Mesenteric fat pad (tissue), 1 donor: ENCODE data around the gene MRM1. TPM values are rescaled to one million over a fixed set of nuclear protein-coding genes. Genes with fewer than 3 reads are reported as not detected.

Experiments used
- DNase-seq: peaks from one replicate; pipeline ENCODE4 v3.0.0-alpha.2; 2020; ENCODE audit warnings: low spot score
- total RNA-seq: library from RNA; stranded (reverse); fragmentation: NEBNext Ultra II Directional; extraction: Animal tissue kit (Norgen Biotek cat#: 25700); gene quantifications from one replicate; pipeline ENCODE4 v1.2.1, GENCODE V29; 2021
- donor health status: DM: yes; HTN: yes; CAD: no.

The MRM1 gene
- total RNA-seq, 1 donor from 2014 or later = 4.1 TPM

DNA sequence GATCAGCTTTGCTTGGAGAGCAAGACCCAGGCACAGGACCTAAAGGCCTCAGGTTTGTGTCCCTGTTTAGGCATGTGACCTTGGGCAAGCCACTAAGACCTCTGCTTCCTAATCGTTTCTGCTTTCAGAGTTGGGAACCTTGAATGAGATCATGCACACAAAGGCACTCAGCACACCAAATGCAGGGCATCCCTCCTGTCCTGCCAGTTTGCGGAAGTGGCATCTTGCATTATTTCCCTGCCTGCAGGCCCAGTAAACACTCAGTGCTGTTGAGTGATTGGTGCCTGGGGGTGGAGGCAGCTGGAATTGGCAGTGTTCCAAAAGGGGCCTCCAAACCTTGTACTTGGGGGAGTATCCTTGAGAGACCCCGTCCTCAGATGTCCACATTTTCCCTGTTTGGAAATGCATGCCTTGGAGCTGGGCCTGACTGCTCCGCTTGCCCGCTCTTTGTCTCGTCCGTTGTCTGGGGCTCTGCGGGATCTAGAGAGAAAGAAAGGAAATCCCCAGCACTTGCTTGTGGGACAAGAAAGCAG is 28.7 kb downstream of the MRM1 start:
- no peak for DNase-seq

DNA sequence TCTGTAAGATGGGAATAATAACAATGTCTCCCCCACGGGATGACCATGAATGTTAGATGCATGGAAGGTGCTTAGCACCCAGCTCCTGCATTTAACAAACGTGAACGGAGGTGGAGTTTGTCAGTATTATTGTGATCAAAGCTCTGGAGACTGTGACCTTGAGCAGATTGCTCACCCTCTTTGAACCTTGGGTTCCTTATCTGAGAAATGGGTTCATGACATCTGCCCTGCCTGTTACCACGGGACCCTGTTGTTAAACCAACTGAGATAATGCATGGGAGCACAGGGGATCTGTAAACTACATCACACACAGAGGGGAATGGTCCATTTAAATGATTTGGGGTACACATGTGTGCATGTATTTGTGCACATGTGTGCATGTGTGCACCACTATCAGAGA is 29.6 kb downstream of the MRM1 start:
- DNase-seq = no peak

DNA sequence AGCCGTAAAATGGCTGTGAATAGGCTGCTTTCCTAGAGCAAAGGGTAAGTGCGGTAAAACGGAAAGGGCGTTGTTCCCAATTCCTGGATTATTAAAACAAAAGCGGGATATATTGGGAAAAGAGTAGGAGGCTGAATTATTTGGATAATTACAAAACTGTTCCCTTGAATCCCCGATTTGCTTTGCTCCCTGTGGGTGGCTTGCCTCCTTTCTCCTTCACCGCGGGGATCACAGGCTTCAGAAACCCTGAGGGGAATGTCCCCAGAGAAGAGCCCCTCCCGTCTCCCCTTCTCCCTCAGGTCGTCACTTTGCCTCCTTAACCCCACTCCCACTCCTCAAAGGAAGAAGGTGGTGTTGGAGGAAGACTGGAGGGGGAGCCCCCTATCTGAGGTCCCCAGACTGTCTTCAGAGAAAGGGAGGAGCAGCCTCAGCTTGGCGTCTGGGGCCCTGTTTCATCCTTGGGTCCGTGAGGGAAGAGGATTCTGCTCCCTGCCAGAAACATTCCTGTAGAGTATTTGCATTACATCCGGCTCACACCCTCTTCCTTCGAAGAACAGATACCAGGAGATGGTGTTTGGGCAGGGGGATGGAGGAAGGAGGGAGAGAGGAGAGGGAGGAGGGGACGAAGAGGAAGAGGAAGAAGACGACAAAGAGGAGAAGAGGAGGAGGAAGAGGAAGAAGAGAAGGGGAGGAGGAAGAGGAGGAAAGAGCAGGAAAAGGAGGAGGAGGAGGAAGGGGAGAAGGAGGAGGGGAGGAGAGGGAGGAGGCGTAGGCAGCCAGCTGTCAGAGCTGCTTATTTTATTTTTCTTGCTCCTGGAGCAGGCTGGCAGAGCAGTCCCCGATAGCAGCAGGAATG is 31.8 kb downstream of the MRM1 start:
- no peak for DNase-seq

DNA sequence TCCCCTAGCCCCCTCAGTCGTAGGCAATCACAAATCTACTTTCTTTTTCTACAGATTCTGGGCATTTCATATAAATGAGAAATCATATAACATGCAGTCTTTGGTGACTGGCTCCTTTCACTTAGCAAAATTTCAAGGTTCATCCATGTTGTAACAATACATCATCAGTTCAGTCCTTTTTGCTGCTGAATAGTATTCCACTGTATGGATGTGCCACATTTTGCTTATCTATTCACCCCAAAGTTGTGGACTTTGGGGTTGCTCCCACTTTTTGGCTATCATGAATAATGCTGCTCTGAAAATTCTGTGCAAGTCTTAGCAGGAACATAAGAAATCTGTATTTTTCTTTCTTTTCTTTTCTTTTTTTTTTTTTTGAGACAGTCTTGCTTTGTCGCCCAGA is 39.0 kb downstream of the MRM1 start:
- no peak for DNase-seq

DNA sequence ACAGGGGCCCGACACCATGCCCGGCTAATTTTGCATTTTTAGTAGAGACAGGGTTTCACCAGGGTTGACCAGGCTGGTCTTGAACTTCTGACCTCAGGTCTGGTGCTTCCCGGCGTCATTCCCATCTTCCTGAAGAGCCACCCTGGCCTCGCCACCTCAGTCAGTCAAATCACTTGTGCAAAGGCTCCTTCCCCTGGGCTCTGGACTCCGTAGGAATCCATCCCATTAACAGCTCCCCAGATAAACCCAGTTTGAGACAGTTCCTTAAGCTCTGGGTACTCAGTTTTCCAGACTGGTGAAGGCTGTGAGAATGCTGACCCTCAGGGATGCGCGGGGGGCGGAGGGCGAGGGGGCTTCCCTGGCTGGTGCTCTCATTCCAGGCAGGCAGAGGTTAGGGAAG is 39.5 kb downstream of the MRM1 start:
- no peak for DNase-seq

DNA sequence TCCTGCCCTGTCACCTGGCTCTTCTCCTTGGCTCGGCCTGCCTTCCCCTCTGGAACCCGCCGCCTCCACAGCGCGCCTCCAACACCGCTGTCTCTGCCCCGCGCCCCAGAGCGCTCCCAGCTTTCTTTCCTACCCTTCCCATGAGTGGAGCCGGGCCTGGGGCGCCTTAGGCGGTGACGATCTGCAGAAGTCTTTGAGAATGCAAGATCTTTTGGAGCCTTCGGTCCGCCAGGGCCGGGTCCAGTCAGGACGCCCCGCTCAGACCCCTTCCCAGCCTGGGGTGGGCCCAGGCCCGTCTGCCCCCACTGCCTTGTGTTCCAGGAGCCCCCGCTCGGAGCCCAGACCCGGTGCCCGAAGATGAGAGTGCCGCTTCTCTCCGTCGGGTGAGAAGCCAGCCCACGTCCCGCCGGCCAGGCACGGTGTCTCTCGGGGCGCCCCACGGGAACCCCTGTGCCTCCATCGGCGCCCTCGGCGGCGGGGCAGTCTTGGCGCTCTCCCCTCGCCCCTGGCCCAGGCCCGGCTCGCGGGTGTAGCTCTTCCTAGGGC is 40.0 kb downstream of the MRM1 start:
- no peak for DNase-seq

DNA sequence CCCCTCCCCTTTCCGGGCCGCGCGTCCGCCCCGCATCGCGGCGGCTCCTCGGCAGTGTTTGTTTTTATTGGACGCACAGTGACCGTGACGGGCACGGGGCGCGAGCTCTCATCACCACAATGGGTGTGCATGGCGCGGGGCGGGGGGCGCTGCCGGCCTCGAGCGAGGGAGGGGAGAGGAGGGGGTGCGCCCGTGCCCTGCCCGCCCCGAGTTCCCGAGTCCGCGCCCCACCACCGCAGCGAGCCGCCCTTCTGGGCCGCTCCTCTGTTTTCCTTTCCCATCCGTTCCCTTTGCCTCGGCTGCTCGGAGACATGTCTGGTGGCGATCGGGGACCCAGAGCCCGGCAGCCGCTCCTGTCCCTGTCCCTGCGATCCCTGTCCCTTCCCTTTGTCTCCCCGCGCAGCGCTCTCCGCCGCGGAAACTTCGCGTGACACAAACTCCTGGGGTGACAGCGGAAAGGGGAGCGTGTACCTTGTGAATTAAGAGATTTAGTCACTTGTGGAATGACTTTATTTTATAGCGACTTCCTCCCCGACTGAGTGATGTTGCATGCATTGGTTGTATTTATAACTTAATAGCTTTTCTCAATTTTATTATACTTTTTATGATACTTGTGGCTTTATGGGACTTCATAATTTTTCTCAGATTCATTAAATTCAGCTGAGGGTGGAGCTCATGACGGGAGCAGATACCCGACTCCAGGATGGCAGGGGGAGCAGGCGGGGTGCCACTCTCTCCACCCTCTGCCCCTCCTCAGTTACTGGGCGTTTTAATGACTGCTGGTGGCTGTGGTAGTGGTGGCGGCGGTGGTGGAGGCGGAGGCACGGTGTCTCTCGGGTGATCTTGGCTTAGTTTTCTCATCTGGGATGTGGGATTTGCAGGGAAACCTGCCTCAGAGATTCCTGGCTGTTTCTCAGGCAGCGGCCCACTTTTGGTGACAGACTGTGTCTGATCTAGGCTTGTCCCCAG is 40.8 kb downstream of the MRM1 start:
- no peak for DNase-seq

DNA sequence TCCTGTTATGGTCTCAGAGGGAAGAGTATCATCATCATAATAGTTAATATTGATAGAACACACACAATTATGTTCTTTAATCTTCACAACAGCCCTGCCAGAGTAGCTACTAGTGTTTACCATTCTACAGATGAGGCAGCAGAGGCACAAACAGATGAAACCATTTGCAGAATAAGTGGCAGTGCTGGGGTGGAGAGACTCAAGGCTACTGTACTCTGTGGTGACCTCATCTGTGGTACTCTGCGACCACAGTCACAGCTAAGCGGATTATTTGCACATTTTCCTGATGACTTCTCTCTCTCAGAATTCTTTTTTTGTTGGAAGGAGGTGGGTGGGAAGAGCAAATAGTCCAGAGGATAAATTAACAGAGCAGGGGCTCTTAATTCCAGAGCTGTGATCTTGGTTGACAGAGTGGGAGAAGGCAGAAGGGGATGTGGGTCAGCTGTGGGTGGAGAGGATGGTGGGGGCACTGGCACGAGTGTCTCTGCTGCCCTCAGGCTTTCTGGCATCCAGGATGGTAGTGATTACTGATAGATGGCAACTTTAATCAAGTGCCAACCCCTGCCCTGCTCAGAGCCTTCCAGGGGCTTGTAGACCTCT is 41.8 kb downstream of the MRM1 start:
- no peak for DNase-seq

DNA sequence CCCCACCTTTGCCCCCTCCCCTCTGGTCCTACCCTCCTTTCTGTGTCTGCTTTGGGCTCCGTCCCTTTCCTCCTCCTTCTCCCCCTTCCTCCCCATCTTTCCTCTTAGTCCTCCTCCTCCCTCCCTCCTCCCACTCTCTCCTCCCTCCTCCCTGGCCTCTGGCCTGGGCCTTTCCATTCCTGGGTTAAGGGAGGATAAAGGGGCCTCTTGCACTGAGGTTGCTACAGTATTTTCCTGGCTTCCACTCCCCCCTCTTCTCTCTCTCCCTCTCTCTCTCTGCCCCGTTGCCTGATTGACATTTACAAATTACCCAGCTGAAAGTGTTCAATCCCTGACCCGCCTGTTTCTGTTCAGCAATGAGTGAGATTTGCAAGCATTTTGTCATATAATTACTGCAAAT is 44.0 kb downstream of the MRM1 start:
- no peak for DNase-seq

DNA sequence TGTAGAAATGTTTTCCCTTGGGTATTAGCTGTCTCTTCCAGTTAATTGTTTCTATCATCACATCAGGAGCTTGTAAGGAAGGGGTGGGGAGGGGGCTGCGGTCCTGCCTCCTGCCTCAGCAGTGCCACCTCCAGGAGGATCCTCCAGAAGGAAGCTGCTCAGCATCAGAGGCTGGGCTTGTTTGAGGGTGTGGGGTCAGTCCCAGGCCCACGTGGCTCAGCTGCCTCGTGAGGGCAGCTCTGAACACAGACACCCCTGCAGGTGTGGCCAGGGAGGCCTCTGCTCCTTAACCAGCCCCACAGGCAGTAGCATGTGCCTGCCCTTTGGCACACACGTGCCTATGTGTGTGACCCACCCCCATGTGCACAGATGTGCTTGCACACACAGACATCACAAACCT is 46.3 kb downstream of the MRM1 start:
- DNase-seq = no peak

DNA sequence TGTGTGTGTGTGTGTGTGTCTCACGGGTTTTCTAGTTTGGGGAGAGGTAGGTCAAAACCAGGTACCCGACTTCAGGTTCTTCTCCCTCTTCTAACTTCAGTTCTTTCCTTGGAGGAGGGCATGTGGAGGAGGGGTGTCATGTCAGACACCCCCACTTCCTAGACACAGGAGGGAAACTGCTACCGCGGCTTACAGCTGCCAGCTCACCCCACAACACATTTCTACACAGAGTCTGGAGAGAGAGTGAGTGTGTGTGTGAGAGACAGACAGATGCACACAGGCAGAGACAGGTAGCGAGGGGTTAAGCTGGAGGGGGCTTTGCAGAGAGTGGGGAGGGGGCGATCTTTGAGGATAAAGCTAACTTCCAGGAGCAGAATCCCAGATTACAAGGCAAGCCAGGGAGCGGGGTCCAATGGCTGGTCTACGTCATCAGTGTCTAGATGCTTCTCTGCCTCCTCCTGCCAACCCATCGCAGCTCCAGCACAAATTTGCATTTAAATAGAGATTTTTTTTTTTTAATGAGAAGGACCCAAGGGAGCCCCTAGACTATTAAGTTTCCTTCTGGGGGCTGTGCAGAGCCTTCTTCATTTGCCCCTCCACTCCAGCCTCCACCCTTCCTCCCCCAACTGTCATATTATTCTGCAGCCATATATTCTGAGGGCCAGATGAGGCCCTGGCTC is 48.9 kb downstream of the MRM1 start:
- no peak for DNase-seq

DNA sequence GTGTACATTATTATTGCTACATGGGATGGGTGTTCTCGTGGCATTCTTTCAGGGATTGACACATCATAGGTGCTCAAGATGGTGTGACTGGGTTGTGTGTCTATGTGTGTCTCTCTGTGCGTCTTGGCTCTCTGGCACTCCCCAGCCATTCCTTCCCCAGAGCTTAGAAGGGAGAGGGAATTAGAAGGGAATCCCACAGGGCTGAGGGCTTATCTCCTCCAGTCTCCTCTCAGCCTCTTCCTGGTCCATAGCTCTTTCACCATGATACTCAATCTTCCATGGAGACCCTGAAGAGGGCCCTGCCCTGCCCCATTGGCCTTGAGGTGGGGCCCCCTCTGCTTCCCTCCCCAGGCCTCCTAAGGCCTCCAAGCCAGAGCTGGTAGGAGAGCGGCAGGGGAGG is 52.0 kb downstream of the MRM1 start:
- no peak for DNase-seq

DNA sequence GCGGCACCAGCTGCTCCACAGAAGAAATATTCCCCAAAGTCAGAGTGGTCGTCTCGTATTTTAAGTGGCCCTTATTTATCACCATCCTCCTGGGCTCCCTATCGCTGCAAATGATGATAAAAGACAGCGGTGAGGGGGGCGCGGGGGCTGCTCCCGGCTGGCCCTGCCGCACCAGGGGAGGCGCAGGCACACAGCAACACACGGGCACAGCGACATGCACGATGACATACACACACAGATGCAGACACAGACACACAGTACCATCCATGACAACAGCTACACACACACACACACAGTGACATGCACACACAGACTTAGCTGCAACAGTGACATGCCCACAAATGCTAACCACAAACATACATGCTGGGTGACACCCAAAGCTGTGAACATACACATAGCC is 52.5 kb downstream of the MRM1 start:
- no peak for DNase-seq

DNA sequence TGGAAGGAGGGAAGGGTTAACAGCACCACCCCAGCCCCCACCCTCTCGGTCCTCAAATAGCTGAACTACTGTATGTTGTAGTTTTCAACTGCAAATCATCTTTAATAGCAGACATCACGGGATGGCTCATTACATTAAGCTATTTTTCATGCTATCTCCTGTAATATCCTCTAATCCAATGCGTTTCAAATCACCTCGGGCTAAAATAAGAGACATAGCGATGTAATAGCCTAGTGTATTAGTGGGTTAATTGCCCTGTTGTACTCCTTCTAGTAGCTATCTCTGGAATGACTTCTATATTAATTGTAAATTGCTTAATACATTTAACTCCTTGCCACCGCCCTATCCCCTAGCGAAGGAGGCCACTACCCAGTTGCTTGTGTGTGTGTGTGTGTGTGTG is 54.3 kb downstream of the MRM1 start:
- no peak for DNase-seq

DNA sequence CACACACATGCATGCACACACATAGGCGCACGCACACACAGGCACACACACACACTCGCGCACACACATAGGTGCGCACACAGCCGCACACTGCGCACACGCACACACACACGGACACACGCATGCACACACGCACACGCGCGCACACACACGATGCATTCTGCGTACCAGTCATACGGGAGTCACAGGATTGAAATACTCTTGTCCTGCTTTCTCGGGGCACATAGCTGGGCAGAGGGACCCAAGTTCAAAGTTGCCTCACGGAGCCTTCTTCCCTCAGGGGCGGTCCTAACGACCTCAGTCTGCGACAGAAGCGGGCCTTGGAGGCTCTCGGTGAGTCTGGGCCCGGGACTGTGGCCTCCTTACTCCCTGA is 56.0 kb downstream of the MRM1 start:
- no peak for DNase-seq

DNA sequence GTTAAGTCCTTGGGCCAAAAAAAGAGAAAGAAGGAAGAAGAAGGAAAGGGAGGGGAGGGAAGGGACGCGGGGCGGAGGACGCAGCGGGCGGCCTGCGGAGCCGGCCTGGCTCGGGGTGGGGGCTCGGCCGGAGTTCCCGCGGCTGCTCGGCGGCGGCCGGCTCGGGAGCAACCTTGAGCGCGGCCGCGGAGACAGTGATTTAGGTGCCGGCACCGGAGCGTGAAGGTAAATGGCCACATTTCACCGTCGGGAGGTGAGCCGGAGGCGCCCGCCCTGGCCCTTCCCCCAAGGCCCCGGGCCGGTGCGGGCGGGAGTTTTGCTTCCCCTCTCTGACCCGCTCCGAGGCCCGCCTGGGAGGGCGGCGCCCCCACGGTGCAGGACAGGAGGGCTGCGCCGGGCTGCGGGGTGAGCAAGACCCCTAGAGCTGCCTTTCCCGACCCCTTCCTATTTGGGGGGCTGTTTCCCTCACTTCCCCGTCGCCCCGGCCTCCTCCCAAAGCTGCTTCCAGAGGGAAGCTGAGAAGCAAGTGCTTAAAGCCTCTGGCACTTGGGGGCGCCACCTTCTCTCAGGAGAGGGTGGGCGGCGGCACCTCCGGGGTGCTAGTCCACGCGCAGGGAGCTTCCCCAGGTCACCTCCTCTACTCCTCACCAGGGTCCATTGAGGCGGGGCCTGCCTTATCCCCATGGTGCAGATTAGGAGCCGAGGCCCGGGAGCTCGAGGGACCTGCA is 56.5 kb downstream of the MRM1 start:
- no peak for DNase-seq
